ENCODE data around the gene GAPDH. TPM values are rescaled to one million over a fixed set of nuclear protein-coding genes. Genes with fewer than 3 reads are reported as not detected.

The GAPDH gene
- total RNA-seq, 1 donor from 2014 or later: 5,507 TPM

DNA sequence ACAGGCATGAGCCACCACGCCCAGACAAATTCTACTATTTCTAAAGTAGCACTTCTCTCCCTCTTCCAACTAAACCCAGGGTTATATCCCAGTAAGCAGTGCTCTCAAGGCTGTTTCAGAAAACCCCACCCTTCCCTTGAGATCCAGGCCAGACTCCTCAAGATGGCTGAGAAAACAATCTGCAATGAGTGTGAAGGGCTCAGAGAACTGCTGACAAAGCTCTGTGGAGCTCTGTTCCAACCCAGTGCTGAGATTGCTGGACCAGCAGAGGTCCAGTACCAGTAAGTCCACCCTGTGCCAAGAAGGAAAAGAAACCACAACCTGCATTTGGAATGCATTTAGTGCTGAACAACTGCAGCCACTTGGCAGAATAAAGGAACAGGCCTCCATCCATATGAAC, 25.2 kb downstream of the GAPDH start:
- Histone ChIP-seq H3K4me1 (ENCODE audit: control insufficient read depth in 3 of 3, insufficient read depth in 3 of 3, low read length in 3 of 3) (peaks cover 8 to 11% (median 11%) of the 10 kb centered on the region in 3 donors), H3K4me3 (ENCODE audit: low read length in 3 of 3) (no peak overlapping the region), H3K36me3 (ENCODE audit: control insufficient read depth in 3 of 3, insufficient read depth in 3 of 3, low read length in 3 of 3) (peaks cover 50 to 59% (median 53%) of the 10 kb centered on the region in 3 donors), H3K27me3 (ENCODE audit: control insufficient read depth in 3 of 3, insufficient read depth in 3 of 3, low read length in 3 of 3) (no peaks in the 10 kb centered on the region), H3K9me3 (ENCODE audit: control insufficient read depth in 3 of 3, low read length in 3 of 3) (no peaks in the 10 kb centered on the region), H3K27ac (ENCODE audit: low read depth, low read length) (no peak overlapping the region), H3K9ac (ENCODE audit: low read depth in 1 of 3, low read length in 3 of 3) (no peak overlapping the region)

DNA sequence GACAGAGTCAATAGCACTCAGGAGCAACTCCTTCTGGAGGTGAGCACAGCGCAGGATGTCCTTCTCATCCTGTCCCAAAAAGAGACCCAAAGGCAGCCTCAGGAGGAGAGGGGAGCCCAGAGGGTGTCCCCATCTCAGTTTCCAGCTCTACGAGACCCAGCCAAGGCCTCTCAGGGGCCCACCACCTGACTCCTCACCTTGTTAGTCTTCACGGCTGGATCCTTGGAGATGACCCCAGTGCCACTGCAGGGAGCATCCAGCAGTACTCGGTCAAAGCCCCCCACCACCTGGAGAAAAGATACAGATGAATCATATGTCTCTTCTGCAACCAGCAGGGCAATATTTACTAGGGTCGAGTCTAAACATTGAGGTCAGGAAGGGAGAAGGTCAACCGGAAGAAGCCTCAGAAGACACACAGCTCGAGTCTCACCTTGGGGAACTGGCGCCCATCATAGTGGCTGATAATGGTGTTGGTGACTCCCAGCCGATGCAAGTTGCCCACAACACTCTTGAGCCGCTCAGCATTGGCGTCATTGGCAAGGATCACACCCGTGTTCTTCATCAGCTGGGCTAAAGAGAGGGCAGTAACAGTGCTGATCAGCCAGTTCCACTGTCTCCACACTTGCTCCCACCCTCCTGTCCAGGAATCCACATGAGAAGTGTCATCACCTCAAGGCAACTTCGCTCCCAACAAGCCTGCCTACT, 26.3 kb downstream of the GAPDH start:
- Histone ChIP-seq H3K4me1 (ENCODE audit: control insufficient read depth in 3 of 3, insufficient read depth in 3 of 3, low read length in 3 of 3) (peaks cover 0 to 5% (median 5%) of the 10 kb centered on the region in 3 donors), H3K4me3 (ENCODE audit: low read length in 3 of 3) (no peak overlapping the region), H3K9ac (ENCODE audit: low read depth in 1 of 3, low read length in 3 of 3) (no peak overlapping the region), H3K9me3 (ENCODE audit: control insufficient read depth in 3 of 3, low read length in 3 of 3) (no peaks in the 10 kb centered on the region), H3K27ac (ENCODE audit: low read depth, low read length) (no peak overlapping the region), H3K36me3 (ENCODE audit: control insufficient read depth in 3 of 3, insufficient read depth in 3 of 3, low read length in 3 of 3) (peaks cover 49 to 65% (median 58%) of the 10 kb centered on the region in 3 donors), H3K27me3 (ENCODE audit: control insufficient read depth in 3 of 3, insufficient read depth in 3 of 3, low read length in 3 of 3) (no peaks in the 10 kb centered on the region)

DNA sequence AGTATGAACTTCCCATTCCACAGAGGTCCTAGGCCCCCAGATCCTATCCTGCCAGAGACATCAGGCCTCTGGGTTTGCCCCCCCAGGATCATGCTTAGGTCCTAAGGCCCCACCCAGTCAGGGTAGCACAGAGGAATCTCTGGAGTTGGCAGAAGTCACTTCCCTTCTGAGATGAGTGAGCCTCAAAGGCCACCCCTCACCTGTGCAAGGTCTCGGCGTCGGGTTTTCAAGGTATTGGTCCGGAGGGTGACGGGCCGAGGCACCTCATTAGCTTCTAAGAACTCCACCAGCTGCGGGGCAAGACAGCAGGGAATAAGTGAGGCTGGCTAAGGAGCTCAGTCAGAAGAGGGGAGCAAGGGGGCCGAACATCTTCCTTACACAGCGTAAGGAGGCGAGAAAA, 28.6 kb downstream of the GAPDH start:
- no peaks in the 10 kb centered on the region for H3K27me3 ChIP-seq (ENCODE audit: control insufficient read depth in 3 of 3, insufficient read depth in 3 of 3, low read length in 3 of 3)
- H3K36me3 ChIP-seq (ENCODE audit: control insufficient read depth in 3 of 3, insufficient read depth in 3 of 3, low read length in 3 of 3): peaks cover 52 to 67% (median 60%) of the 10 kb centered on the region in 3 donors
- peaks cover 10 to 11% (median 10%) of the 10 kb centered on the region in 3 donors for H3K4me1 ChIP-seq (ENCODE audit: control insufficient read depth in 3 of 3, insufficient read depth in 3 of 3, low read length in 3 of 3)
- H3K9ac ChIP-seq (ENCODE audit: low read depth in 1 of 3, low read length in 3 of 3): no peak overlapping the region
- no peak overlapping the region for H3K27ac ChIP-seq (ENCODE audit: low read depth, low read length)
- no peaks in the 10 kb centered on the region for H3K9me3 ChIP-seq (ENCODE audit: control insufficient read depth in 3 of 3, low read length in 3 of 3)
- H3K4me3 ChIP-seq (ENCODE audit: low read length in 3 of 3): no peak overlapping the region

DNA sequence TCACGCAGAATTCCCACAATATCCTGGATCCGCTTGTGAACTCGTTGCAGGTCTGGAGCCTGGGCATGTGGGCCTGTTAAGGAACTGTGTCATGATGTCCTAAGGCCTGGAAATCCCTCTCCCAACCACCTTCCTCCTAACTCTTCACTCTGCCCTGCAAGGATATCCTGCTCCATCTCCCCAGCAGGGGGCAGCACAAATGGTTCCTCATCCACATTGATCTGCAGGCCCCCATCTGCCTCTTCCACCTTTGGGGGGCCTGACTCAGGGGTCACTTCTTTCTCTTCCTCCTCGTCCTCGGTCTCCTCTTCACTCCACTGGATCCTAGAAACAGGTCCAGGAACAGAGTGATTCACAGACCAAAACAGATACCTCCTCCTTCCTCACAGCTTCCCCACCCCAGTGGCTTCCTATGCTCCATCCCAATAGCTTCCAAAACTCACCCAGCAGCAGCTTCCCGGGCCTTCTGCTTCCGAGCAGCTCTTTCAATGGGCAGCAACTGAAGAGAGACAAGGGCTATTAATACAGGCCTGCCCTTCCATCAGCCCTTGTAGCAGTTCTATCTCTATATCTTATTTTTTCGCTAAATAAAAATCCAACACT, 29.2 kb downstream of the GAPDH start:
- no peak overlapping the region for H3K4me3 ChIP-seq (ENCODE audit: low read length in 3 of 3)
- H3K36me3 ChIP-seq (ENCODE audit: control insufficient read depth in 3 of 3, insufficient read depth in 3 of 3, low read length in 3 of 3): peaks cover 52 to 67% (median 60%) of the 10 kb centered on the region in 3 donors
- no peaks in the 10 kb centered on the region for H3K9me3 ChIP-seq (ENCODE audit: control insufficient read depth in 3 of 3, low read length in 3 of 3)
- no peaks in the 10 kb centered on the region for H3K27me3 ChIP-seq (ENCODE audit: control insufficient read depth in 3 of 3, insufficient read depth in 3 of 3, low read length in 3 of 3)
- no peak overlapping the region for H3K27ac ChIP-seq (ENCODE audit: low read depth, low read length)
- H3K9ac ChIP-seq (ENCODE audit: low read depth in 1 of 3, low read length in 3 of 3): no peak overlapping the region
- H3K4me1 ChIP-seq (ENCODE audit: control insufficient read depth in 3 of 3, insufficient read depth in 3 of 3, low read length in 3 of 3): peaks cover 10 to 15% (median 11%) of the 10 kb centered on the region in 3 donors

DNA sequence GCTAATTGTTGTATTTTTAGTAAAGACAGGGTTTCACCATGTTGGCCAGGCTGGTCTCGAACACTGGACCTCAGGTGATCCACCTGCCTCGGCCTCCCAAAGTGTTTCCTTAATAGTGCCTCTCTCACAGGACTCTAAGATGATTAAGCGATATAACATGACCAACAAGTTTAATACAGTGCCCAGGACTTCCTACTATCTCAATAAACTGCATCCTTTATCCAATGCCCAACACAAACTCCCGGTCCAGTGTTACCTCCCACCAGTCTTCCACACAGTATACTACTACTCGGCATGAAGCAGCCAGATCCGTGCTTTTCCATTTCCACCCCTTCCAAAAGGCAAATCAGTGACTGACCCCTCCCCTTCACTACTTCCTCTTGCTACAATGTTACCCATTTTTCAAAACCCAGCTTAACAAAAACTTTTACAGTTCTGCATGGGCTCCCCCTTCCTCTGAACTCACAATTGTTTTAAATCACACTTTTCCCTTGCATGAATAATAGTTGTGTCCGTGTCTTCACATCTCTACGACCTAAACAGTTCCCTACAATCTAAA, 32.9 kb downstream of the GAPDH start:
- peaks cover 40 to 59% (median 46%) of the 10 kb centered on the region in 3 donors for H3K36me3 ChIP-seq (ENCODE audit: control insufficient read depth in 3 of 3, insufficient read depth in 3 of 3, low read length in 3 of 3)
- peak overlapping the region; percentile 85 for H3K27ac ChIP-seq (ENCODE audit: low read depth, low read length)
- peaks cover 10 to 18% (median 11%) of the 10 kb centered on the region in 3 donors for H3K4me1 ChIP-seq (ENCODE audit: control insufficient read depth in 3 of 3, insufficient read depth in 3 of 3, low read length in 3 of 3)
- no peaks in the 10 kb centered on the region for H3K27me3 ChIP-seq (ENCODE audit: control insufficient read depth in 3 of 3, insufficient read depth in 3 of 3, low read length in 3 of 3)
- H3K4me3 ChIP-seq (ENCODE audit: low read length in 3 of 3): peak overlapping the region; percentile 84 to 96 (median 90)
- H3K9me3 ChIP-seq (ENCODE audit: control insufficient read depth in 3 of 3, low read length in 3 of 3): no peaks in the 10 kb centered on the region
- H3K9ac ChIP-seq (ENCODE audit: low read depth in 1 of 3, low read length in 3 of 3): peak overlapping the region; percentile 94 to 96 (median 95)

DNA sequence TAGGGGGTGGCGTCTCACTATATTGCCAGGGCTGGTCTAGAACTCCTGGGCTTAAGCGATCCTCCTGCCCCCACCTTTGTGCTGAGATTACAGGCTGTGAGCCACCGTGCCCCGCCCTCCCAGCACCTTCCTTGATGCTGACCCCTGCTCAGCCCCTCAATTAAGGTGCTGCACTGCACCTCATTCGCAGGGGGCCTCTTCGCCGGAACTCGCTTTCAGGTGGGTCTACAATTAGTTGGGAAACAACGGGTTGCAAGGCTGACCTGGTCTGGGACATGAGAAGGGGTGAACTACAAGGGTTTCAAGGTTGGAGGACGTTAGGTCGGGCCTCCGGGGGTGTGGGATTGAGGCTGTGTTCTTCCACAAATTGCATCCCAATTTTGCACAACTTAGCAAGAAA, 35.0 kb downstream of the GAPDH start:
- no peak overlapping the region for H3K27ac ChIP-seq (ENCODE audit: low read depth, low read length)

DNA sequence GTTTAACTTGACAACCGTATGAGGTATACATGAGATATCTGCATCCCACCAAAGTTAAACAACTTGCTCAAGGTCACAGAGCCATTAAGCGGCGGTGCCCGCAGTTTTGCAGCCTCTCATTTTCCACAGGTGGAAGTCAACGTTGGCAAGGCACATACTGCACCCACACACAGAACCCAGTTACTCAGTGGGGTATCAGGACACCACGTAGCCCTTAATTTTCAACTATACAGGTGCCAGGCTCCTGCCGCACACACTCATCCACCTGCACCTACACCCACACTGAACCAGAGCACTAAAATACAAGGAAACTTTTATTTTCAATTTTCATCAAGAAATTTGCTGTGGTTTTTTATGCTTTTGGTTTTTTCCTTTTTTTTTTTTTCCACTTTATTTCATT, 35.5 kb downstream of the GAPDH start:
- H3K4me3 ChIP-seq (ENCODE audit: low read length in 3 of 3): no peak overlapping the region
- H3K36me3 ChIP-seq (ENCODE audit: control insufficient read depth in 3 of 3, insufficient read depth in 3 of 3, low read length in 3 of 3): peaks cover 40 to 53% (median 41%) of the 10 kb centered on the region in 3 donors
- peaks cover 10 to 18% (median 11%) of the 10 kb centered on the region in 3 donors for H3K4me1 ChIP-seq (ENCODE audit: control insufficient read depth in 3 of 3, insufficient read depth in 3 of 3, low read length in 3 of 3)
- no peaks in the 10 kb centered on the region for H3K9me3 ChIP-seq (ENCODE audit: control insufficient read depth in 3 of 3, low read length in 3 of 3)
- peak overlapping the region in 1 of 3 donors; percentile 16 for H3K9ac ChIP-seq (ENCODE audit: low read depth in 1 of 3, low read length in 3 of 3)
- no peak overlapping the region for H3K27ac ChIP-seq (ENCODE audit: low read depth, low read length)
- no peaks in the 10 kb centered on the region for H3K27me3 ChIP-seq (ENCODE audit: control insufficient read depth in 3 of 3, insufficient read depth in 3 of 3, low read length in 3 of 3)

More for the DNA sequence above, 35.0 kb downstream of the GAPDH start:
- Histone ChIP-seq H3K9me3 (ENCODE audit: control insufficient read depth in 3 of 3, low read length in 3 of 3) (no peaks in the 10 kb centered on the region), H3K27me3 (ENCODE audit: control insufficient read depth in 3 of 3, insufficient read depth in 3 of 3, low read length in 3 of 3) (no peaks in the 10 kb centered on the region), H3K4me3 (ENCODE audit: low read length in 3 of 3) (no peak overlapping the region), H3K36me3 (ENCODE audit: control insufficient read depth in 3 of 3, insufficient read depth in 3 of 3, low read length in 3 of 3) (peaks cover 40 to 51% (median 42%) of the 10 kb centered on the region in 3 donors), H3K9ac (ENCODE audit: low read depth in 1 of 3, low read length in 3 of 3) (no peak overlapping the region), H3K4me1 (ENCODE audit: control insufficient read depth in 3 of 3, insufficient read depth in 3 of 3, low read length in 3 of 3) (peaks cover 10 to 18% (median 11%) of the 10 kb centered on the region in 3 donors)

DNA sequence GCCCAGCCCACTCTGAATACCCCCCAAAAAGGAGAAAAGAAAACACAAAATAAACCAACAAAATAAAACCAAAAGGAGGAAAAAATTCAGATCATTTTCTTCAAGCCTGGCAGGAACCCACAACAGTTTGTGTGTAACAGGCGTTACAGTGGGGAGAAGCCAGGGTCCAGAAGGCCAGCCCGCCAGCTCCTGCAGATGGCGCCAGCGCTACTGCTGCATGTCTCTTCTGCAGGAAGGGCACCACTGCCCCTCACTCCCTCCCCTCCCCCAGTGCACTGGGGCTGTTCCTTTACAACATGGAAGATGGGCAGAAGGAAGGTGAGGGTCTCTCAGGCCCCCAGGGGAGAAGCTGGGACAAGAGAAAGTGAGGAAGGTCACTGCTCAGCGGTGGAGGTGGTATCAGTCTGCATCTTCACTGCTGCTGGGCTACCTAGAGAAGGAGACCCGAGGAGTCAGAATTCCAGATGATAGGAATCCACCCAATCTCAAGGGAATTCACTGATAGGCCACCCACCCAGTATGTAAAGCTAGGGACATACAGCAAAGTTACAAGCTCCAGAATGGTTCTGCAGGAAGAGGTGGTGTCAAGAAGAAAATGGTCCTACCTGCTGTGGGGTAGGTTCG, 36.1 kb downstream of the GAPDH start:
- no peak overlapping the region for H3K27ac ChIP-seq (ENCODE audit: low read depth, low read length)
- no peak overlapping the region for H3K9ac ChIP-seq (ENCODE audit: low read depth in 1 of 3, low read length in 3 of 3)
- H3K27me3 ChIP-seq (ENCODE audit: control insufficient read depth in 3 of 3, insufficient read depth in 3 of 3, low read length in 3 of 3): no peaks in the 10 kb centered on the region
- no peaks in the 10 kb centered on the region for H3K9me3 ChIP-seq (ENCODE audit: control insufficient read depth in 3 of 3, low read length in 3 of 3)
- H3K4me1 ChIP-seq (ENCODE audit: control insufficient read depth in 3 of 3, insufficient read depth in 3 of 3, low read length in 3 of 3): peaks cover 10 to 18% (median 11%) of the 10 kb centered on the region in 3 donors
- H3K36me3 ChIP-seq (ENCODE audit: control insufficient read depth in 3 of 3, insufficient read depth in 3 of 3, low read length in 3 of 3): peaks cover 40 to 56% (median 44%) of the 10 kb centered on the region in 3 donors
- no peak overlapping the region for H3K4me3 ChIP-seq (ENCODE audit: low read length in 3 of 3)

DNA sequence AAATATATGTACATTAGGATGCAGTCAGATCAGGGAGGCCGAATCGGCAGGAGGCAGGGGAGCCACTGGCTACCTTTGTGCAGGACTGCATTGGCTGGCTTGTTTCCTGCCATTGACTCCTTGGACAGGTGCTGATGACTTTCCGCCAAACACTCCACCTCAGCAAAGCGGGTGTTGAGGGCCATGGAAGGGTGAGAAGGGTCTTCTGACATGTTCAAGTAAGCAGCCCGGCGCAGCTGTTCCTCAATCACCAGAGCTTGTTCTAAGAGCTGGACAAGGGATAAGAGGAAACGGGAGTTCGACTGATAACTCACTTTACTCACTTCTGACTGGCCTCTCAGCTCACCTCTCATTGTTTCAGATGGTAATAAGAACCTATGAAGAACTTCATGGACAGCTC, 38.7 kb downstream of the GAPDH start:
- no peak overlapping the region for H3K9ac ChIP-seq (ENCODE audit: low read depth in 1 of 3, low read length in 3 of 3)
- peaks cover 0 to 7% (median 0%) of the 10 kb centered on the region in 3 donors for H3K4me1 ChIP-seq (ENCODE audit: control insufficient read depth in 3 of 3, insufficient read depth in 3 of 3, low read length in 3 of 3)
- no peaks in the 10 kb centered on the region for H3K27me3 ChIP-seq (ENCODE audit: control insufficient read depth in 3 of 3, insufficient read depth in 3 of 3, low read length in 3 of 3)
- H3K4me3 ChIP-seq (ENCODE audit: low read length in 3 of 3): no peak overlapping the region
- H3K27ac ChIP-seq (ENCODE audit: low read depth, low read length): no peak overlapping the region
- H3K9me3 ChIP-seq (ENCODE audit: control insufficient read depth in 3 of 3, low read length in 3 of 3): no peaks in the 10 kb centered on the region
- H3K36me3 ChIP-seq (ENCODE audit: control insufficient read depth in 3 of 3, insufficient read depth in 3 of 3, low read length in 3 of 3): peaks cover 52 to 68% (median 53%) of the 10 kb centered on the region in 3 donors

Data from skeletal muscle tissue (tissue), 4 donors.